MCF 10A (cell line): ENCODE data around the gene EPHB4. TPM values are rescaled to one million over a fixed set of nuclear protein-coding genes. Genes with fewer than 3 reads are reported as not detected.
"Not testable (repeated sequence)": the region's sequence is repeated elsewhere in the genome, so short reads cannot be mapped to it uniquely, and the experiment has no call there.

ENCODE experiments used
- BruUV-seq: library from RNA; stranded (reverse); fragments of 400-500 nt; replicated peaks from 2 replicates; lab custom pipeline; 2021; lab: Mats Ljungman, UMichigan
- CTCF ChIA-PET: fragments of 300-600 bp; sonication (Branson Sonifier 250); formaldehyde crosslinking; extraction: SDS; loops from one replicate; lab custom pipeline; 2021; ENCODE audit warnings: antibody characterized with exemption, inconsistent platforms; lab: Yijun Ruan, JAX
- POLR2A ChIA-PET: fragments of 300-600, 350-650 bp; sonication (Branson Sonifier 250); formaldehyde crosslinking; extraction: SDS; loops from one replicate; lab custom pipeline; 2020; ENCODE audit warnings: antibody characterized with exemption, inconsistent platforms; lab: Yijun Ruan, JAX
- DNase-seq: peaks from one replicate; pipeline ENCODE4 v3.0.0-alpha.2; 2018; ENCODE audit not compliant: unreplicated experiment
- H3K27ac Mint-ChIP-seq: one replicate; pipeline ENCODE4 v1.8.0; 2022; ENCODE audit warnings: mild to moderate bottlenecking, low read depth, mixed read lengths; ENCODE audit not compliant: unreplicated experiment
- H3K27me3 Mint-ChIP-seq: one replicate; pipeline ENCODE4 v1.8.0; 2022; ENCODE audit warnings: mixed read lengths; ENCODE audit not compliant: insufficient read depth, unreplicated experiment
- H3K36me3 Mint-ChIP-seq: one replicate; pipeline ENCODE4 v1.8.0; 2022; ENCODE audit warnings: mild to moderate bottlenecking, moderate library complexity, mixed read lengths; ENCODE audit not compliant: insufficient read depth, unreplicated experiment
- H3K4me1 Mint-ChIP-seq: one replicate; pipeline ENCODE4 v1.8.0; 2022; ENCODE audit warnings: mixed read lengths; ENCODE audit not compliant: insufficient read depth, unreplicated experiment
- H3K4me3 Mint-ChIP-seq: one replicate; pipeline ENCODE4 v1.8.0; 2022; ENCODE audit warnings: mild to moderate bottlenecking, moderate library complexity, mixed read lengths; ENCODE audit not compliant: unreplicated experiment
- H3K9me3 Mint-ChIP-seq: one replicate; pipeline ENCODE4 v1.8.0; 2022; ENCODE audit warnings: mixed read lengths; ENCODE audit not compliant: unreplicated experiment
- intact Hi-C: fragments of 100-400 bp; cut with micrococcal nuclease; formaldehyde crosslinking; loops from 2 replicates; pipeline ENCODE4 v1.14.1; 2022
- total RNA-seq: library from RNA; stranded (reverse); gene quantifications from 2 replicates; pipeline ENCODE4 v1.2.3, GENCODE V29; 2022
- TF ChIP-seq, protein P1 (sequence below): fragments of 200-600 bp; IDR thresholded peaks from one replicate; pipeline ENCODE4 v1.8.0; 2022; ENCODE audit warnings: antibody characterized with exemption, mild to moderate bottlenecking; ENCODE audit not compliant: unreplicated experiment

The EPHB4 gene
- total RNA-seq, 1 experiment from 2014 or later: 48.8 TPM

DNA sequence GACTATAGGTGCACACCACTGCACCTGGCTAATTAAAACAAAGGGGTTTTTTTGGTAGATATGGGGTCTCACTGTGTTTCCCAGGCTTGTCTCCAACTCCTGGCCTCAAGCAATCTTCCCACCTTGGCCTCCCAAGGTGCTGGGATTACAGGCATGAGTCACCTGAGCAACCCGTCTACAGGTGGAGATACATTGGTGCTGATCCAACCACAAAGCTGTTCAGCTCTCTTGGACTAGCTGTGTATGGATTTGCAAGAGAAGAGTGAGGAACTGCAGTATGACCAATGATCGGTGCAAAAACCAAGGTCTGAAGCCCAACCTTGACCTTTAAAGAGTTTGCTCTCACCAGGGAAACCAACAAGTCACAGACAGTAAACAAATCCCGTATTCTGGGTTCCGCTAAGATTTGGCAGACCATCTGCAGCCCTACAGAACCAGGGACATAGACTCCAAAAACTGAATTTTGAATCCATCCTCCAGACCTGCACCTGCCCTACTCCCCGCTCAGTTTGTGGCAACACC lies 18.9 kb downstream of the EPHB4 start:
- POLR2A ChIA-PET: no interaction called here
- DNase-seq: no peak
- Mint-ChIP-seq H3K4me3 (no peak overlapping the region), H3K4me1 (peaks cover 11% of the 10 kb centered on the region), H3K36me3 (peaks cover 99% of the 10 kb centered on the region), H3K27me3 (no peaks in the 10 kb centered on the region), H3K9me3 (no peaks in the 10 kb centered on the region), H3K27ac (peak overlapping the region; percentile 49)
- TF ChIP-seq, protein P1, sequence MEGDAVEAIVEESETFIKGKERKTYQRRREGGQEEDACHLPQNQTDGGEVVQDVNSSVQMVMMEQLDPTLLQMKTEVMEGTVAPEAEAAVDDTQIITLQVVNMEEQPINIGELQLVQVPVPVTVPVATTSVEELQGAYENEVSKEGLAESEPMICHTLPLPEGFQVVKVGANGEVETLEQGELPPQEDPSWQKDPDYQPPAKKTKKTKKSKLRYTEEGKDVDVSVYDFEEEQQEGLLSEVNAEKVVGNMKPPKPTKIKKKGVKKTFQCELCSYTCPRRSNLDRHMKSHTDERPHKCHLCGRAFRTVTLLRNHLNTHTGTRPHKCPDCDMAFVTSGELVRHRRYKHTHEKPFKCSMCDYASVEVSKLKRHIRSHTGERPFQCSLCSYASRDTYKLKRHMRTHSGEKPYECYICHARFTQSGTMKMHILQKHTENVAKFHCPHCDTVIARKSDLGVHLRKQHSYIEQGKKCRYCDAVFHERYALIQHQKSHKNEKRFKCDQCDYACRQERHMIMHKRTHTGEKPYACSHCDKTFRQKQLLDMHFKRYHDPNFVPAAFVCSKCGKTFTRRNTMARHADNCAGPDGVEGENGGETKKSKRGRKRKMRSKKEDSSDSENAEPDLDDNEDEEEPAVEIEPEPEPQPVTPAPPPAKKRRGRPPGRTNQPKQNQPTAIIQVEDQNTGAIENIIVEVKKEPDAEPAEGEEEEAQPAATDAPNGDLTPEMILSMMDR: no peak
- intact Hi-C loops: no loop called here
- BruUV-seq: no TSS peak
- CTCF ChIA-PET: interaction anchor here (0.5 to 1.8 kb wide), 4 partner anchors 43 to 178 kb away, joined by 3 to 7 read pairs (median 4); partner anchors contain the start of gene POP7

DNA sequence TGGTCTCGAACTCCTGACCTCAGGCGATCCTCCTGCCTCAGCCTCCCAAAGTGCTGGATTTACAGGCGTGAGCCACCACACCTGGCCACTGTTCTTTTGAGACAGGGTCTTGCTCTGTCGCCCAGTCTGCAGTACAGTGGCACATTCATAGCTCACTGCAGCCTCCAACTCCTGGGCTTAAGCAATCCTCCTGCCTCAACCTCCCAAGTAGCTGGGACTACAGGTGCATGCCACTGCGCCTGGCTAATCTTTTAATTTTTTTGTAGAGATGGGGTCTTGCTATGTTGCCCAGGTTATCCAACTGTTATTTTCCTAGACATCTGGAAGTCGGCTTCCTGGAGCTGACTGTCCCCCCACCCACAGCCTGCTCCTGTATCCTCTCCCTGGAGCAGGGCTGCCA lies 20.4 kb downstream of the EPHB4 start:
- H3K27me3 Mint-ChIP-seq, BruUV-seq, DNase-seq, H3K4me3 Mint-ChIP-seq, intact Hi-C loops, H3K27ac Mint-ChIP-seq, H3K9me3 Mint-ChIP-seq: not testable (repeated sequence)
- peaks cover 86% of the 10 kb centered on the region for H3K36me3 Mint-ChIP-seq
- POLR2A ChIA-PET: interaction anchor here (1.3 kb wide), 1 partner anchor 19 kb away, joined by 4 read pairs; no protein-coding TSS in a partner anchor
- CTCF ChIA-PET: interaction anchor here (0.6 to 1.8 kb wide), 3 partner anchors 45 to 276 kb away, joined by 3 to 7 read pairs (median 6); partner anchors contain the start of gene POP7
- peaks cover 22% of the 10 kb centered on the region for H3K4me1 Mint-ChIP-seq

DNA sequence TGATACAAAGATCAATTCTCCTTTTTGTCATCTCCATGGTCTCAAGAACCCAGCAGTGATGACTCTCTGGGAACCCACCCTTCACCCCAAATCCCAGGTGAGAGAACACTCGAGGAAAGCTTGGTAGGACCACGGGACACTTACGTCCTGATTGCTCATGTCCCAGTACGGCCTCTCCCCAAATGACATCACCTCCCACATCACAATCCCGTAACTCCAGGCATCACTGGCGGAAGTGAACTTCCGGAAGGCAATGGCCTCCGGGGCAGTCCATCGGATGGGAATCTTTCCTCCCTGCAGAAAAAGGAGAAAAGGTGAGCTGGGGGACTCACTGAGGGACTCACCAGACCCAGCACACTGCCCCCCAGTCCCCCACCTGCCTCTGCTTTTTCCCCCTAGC lies 21.0 kb downstream of the EPHB4 start:
- Mint-ChIP-seq H3K27ac (no peak overlapping the region), H3K4me1 (peaks cover 24% of the 10 kb centered on the region), H3K9me3 (no peaks in the 10 kb centered on the region), H3K4me3 (no peak overlapping the region), H3K36me3 (peaks cover 80% of the 10 kb centered on the region), H3K27me3 (no peaks in the 10 kb centered on the region)
- no peak for DNase-seq
- POLR2A ChIA-PET: no interaction called here
- intact Hi-C loops: no loop called here
- no TSS peak for BruUV-seq
- CTCF ChIA-PET: no interaction called here
- TF ChIP-seq, protein P1: no peak

DNA sequence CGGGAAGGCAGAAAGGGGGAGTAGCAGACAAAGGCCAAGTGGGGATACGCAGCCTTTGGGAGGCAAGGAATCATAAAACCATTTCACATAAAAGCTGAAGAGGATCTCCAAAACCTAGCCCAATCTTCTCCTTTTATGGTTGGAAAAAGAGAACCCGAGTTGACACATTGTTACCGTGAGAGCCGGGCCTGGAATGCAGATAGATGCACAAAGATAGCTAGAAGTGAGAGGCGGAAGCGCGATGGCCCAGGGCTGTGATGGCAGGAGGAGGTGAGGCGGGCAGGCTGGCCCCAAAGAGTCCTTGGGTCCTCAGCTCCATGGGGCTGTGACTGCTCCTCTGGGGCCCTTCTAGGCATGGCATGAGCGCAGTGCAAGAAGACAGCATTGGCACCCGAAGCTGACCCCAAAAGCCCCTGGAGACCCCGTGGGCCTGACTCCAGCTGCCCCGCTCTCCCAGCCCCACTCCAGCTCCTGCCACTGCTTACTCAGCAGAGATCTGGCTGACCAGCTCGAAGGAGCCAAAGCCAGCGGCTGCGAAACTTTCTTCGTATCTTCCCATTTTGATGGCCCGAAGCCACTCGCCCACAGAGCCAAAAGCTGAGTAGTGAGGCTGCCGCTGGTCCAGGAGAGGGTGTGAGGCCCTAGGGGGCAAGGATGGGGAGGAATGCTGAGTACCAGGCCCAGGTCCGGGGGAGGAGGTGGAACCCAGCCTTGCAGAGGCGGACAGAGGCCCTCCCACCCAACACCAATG lies 22.5 kb downstream of the EPHB4 start:
- Mint-ChIP-seq H3K9me3 (no peaks in the 10 kb centered on the region), H3K27ac (no peak overlapping the region), H3K4me1 (peaks cover 29% of the 10 kb centered on the region), H3K4me3 (no peak overlapping the region), H3K27me3 (no peaks in the 10 kb centered on the region), H3K36me3 (peaks cover 73% of the 10 kb centered on the region)
- TF ChIP-seq, protein P1: no peak
- intact Hi-C loops: no loop called here
- no TSS peak for BruUV-seq
- DNase-seq: no peak
- ChIA-PET CTCF (interaction anchor here (0.6 to 1.1 kb wide), 3 partner anchors 34 to 99 kb away, joined by 3 to 7 read pairs (median 4); partner anchors contain the start of genes POP7 and SLC12A9), POLR2A (interaction anchor here (0.7 to 4.5 kb wide), 4 partner anchors 10 to 99 kb away, joined by 3 to 29 read pairs (median 16); partner anchors contain the start of gene POP7)
